GM12878 (cell line): ENCODE results near the gene ANXA2R. TPM values are rescaled to one million over a fixed set of nuclear protein-coding genes. Genes with fewer than 3 reads are reported as not detected.

ENCODE experiments used
- BCL11A ChIP-seq: IDR thresholded peaks from 2 replicates; pipeline ENCODE4 v1.6.1; 2011; ENCODE audit warnings: low read depth, low read length
- EP300 ChIP-seq, 2 experiments: fragments of 150-350 bp in 1 of 2; IDR thresholded peaks; 2 replicates each; pipeline ENCODE4 v1.6.1; 2011 to 2012; ENCODE audit warnings: low read depth in 2 of 2, low read length in 2 of 2, borderline replicate concordance in 1 of 2, improper control_type of control experiment in 1 of 2, inconsistent platforms in 1 of 2; ENCODE audit not compliant: control insufficient read depth in 1 of 2
- HDAC2 ChIP-seq: fragments of 200-600 bp; sonication (generic); IDR thresholded peaks from 2 replicates; pipeline ENCODE4 v1.6.1; 2017
- MTA2 ChIP-seq: fragments of 450-650 bp; IDR thresholded peaks from 2 replicates; pipeline ENCODE4 v1.6.1; 2016; ENCODE audit warnings: low read depth, mild to moderate bottlenecking, moderate library complexity
- NFXL1 ChIP-seq: fragments of 450-650 bp; IDR thresholded peaks from 2 replicates; pipeline ENCODE4 v1.6.1; 2017; ENCODE audit warnings: antibody characterized with exemption, mild to moderate bottlenecking, borderline replicate concordance
- SMARCA5 ChIP-seq: fragments of 450-650 bp; IDR thresholded peaks from 2 replicates; pipeline ENCODE4 v1.6.1; 2017; ENCODE audit warnings: mild to moderate bottlenecking
- polyA plus RNA-seq, 11 experiments: library from polyadenylated mRNA; depleted of rRNA in 4 of 11; unstranded in 6 of 11; stranded (reverse) in 5 of 11; fragments of >200 nt; fragmentation: Nextera tagmentation in 4 of 11; fragmentation: Illumina TruSeq in 1 of 11; extraction: Ambion mirVana in 4 of 11; extraction: Trizol in 1 of 11; gene quantifications; 1 replicate in 1 of 11; 2 replicates in 10 of 11; pipeline versions ENCODE4 v1.2.1 to v1.2.3, GENCODE V29; 2011 to 2016; ENCODE audit warnings: inconsistent platforms in 2 of 11, missing spikeins in 2 of 11, low read depth in 1 of 11
- total RNA-seq, 4 experiments: library from RNA; depleted of rRNA in 3 of 4; stranded (reverse); fragments of >200 nt in 3 of 4; fragmentation: Illumina TruSeq in 1 of 4; extraction: Trizol in 1 of 4; gene quantifications; 2 replicates each; pipeline versions ENCODE4 v1.2.1 to v1.2.3, GENCODE V29; 2013 to 2021
- TF ChIP-seq, protein P1 (sequence below): fragments of 450-650 bp; IDR thresholded peaks from 2 replicates; pipeline ENCODE4 v1.6.1; 2018; ENCODE audit warnings: mild to moderate bottlenecking, low read depth, moderate library complexity; ENCODE audit not compliant: partially characterized antibody
- TF ChIP-seq, protein P2 (sequence below): IDR thresholded peaks from 2 replicates; pipeline ENCODE4 v1.6.1; 2012; ENCODE audit warnings: improper control_type of control experiment, low read depth, low read length; ENCODE audit not compliant: insufficient replicate concordance

ANXA2R gene
- total and polyA plus RNA-seq, 10 of the 15 experiments (the other 5 are each of a cell fraction or from before 2014, with no cell fraction given): 2.3 to 7.8 (median 4.4) TPM

DNA sequence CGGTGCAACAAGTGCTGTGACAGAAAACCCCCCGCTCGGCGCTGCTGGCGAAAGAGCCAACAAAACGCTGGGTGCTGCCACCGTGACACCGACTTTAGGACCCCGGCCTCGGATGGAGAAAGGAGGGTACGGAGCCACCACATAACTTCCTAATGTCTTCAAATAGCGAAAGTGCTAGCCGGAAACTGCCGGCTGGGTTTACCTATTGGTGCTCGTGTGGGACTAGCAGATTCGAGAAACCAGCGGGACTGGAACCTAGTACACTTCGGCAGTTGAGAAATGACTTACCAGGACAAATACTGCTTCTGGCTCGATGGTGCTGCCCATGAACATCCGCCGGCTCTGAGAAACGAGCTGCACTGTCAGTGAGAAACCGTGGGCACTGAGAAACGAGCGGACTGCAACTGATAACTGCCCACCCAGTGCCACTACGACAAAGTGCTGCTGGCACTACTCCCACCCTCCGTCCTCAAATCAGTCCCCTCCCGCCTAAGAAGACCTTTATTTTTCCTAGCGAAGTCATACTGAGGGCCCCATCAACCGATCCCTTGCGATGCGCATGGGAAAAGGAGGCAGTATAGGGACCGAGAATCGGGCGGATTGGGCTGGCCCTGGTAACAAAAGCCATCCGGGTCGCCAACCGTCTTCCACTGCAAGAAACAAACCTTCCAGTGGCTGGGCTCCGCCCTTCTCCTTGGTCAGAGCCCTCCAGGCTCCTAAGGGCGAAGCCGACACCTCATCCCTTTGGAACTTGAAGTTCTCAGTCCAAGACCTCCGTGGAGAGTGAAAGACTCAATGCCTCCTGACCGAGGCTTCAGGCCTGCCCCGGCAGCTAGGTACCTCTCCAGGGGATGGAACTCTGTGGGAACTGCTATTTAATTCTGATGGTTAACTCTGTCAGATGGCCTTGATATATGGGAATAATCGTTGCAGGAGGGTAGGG is 27.0 kb upstream of the ANXA2R start (continued):
- TF ChIP-seq BCL11A (no peak), SMARCA5 (no peak), HDAC2 (no peak), MTA2 (no peak; the same call in 1 of the 2 replicates), EP300 (IDR thresholded peaks at IDR 0.05; ENCODE audit: borderline replicate concordance in 1 of 2, control insufficient read depth in 1 of 2, low read depth in 2 of 2, low read length in 2 of 2) (peak in 1 of 2 experiments; percentile 100; a peak in 2 of 4 replicates), NFXL1 (no peak)
- TF ChIP-seq, protein P1, sequence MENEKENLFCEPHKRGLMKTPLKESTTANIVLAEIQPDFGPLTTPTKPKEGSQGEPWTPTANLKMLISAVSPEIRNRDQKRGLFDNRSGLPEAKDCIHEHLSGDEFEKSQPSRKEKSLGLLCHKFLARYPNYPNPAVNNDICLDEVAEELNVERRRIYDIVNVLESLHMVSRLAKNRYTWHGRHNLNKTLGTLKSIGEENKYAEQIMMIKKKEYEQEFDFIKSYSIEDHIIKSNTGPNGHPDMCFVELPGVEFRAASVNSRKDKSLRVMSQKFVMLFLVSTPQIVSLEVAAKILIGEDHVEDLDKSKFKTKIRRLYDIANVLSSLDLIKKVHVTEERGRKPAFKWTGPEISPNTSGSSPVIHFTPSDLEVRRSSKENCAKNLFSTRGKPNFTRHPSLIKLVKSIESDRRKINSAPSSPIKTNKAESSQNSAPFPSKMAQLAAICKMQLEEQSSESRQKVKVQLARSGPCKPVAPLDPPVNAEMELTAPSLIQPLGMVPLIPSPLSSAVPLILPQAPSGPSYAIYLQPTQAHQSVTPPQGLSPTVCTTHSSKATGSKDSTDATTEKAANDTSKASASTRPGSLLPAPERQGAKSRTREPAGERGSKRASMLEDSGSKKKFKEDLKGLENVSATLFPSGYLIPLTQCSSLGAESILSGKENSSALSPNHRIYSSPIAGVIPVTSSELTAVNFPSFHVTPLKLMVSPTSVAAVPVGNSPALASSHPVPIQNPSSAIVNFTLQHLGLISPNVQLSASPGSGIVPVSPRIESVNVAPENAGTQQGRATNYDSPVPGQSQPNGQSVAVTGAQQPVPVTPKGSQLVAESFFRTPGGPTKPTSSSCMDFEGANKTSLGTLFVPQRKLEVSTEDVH: peak; percentile 70
- TF ChIP-seq, protein P2, sequence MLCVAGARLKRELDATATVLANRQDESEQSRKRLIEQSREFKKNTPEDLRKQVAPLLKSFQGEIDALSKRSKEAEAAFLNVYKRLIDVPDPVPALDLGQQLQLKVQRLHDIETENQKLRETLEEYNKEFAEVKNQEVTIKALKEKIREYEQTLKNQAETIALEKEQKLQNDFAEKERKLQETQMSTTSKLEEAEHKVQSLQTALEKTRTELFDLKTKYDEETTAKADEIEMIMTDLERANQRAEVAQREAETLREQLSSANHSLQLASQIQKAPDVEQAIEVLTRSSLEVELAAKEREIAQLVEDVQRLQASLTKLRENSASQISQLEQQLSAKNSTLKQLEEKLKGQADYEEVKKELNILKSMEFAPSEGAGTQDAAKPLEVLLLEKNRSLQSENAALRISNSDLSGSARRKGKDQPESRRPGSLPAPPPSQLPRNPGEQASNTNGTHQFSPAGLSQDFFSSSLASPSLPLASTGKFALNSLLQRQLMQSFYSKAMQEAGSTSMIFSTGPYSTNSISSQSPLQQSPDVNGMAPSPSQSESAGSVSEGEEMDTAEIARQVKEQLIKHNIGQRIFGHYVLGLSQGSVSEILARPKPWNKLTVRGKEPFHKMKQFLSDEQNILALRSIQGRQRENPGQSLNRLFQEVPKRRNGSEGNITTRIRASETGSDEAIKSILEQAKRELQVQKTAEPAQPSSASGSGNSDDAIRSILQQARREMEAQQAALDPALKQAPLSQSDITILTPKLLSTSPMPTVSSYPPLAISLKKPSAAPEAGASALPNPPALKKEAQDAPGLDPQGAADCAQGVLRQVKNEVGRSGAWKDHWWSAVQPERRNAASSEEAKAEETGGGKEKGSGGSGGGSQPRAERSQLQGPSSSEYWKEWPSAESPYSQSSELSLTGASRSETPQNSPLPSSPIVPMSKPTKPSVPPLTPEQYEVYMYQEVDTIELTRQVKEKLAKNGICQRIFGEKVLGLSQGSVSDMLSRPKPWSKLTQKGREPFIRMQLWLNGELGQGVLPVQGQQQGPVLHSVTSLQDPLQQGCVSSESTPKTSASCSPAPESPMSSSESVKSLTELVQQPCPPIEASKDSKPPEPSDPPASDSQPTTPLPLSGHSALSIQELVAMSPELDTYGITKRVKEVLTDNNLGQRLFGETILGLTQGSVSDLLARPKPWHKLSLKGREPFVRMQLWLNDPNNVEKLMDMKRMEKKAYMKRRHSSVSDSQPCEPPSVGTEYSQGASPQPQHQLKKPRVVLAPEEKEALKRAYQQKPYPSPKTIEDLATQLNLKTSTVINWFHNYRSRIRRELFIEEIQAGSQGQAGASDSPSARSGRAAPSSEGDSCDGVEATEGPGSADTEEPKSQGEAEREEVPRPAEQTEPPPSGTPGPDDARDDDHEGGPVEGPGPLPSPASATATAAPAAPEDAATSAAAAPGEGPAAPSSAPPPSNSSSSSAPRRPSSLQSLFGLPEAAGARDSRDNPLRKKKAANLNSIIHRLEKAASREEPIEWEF: no peak
